HG03521 (cell line): ENCODE measurements around the gene IL36A.

Experiments used
- ATAC-seq: cut with Tn5 transposase; IDR thresholded peaks from one replicate; pipeline ENCODE4 v1.9.1; 2021; ENCODE audit warnings: mild to moderate bottlenecking, moderate library complexity; ENCODE audit not compliant: unreplicated experiment

Gene IL36A

DNA sequence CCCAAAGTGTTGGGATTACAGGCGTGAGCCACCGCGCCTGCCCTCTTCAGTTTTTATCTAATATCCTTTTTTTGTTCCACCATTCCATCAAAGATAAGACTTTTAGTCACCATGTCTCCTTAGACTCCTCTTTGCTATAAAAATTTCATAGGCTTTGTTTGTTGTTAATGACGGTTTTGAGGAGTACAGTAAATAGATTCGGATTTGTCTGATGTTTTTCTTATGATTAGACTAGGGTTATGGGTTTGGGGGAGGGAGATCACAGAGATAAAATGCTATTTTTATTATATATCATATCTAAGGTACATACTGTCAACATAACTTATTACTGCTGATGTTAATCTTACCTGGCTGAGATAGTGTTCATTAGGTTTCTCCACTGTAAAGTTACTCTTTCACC, 41.2 kb downstream of the IL36A start:
- no peak for ATAC-seq

- no peak for ATAC-seq
These were observed 45.9 kb downstream of the IL36A start for GRCh38 chr2:113050921-113051895.

- no peak for ATAC-seq
These were observed 47.2 kb downstream of the IL36A start, which contains the start of gene IL36B for GRCh38 chr2:113052396-113052917. TSS of gene IL36B (minus strand) at chr2:113052867.

DNA sequence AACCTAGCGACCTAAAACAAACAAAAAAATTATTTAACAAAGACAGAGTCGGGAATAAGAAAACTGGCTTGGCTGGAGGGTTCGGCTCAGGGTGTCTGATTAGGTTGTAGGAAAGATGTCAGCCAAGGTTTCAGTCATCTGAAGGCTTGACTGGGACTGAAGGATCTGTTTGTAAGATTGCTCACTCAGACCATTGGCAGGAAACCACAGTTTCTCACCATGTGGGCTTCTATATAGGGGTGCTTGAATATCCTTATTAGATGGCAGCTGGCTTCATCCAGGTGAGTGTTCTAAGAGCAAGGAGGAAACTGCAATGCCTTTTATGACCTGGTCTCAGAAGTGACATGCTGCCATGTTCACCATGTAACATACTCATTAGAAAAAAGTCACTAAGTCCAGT, 48.4 kb downstream of the IL36A start:
- ATAC-seq, result no peak

GRCh38 chr2:113054066-113054465, 48.8 kb downstream of the IL36A start:
- no peak for ATAC-seq

GRCh38 chr2:113056521-113056920, 51.3 kb downstream of the IL36A start:
- no peak for ATAC-seq

DNA sequence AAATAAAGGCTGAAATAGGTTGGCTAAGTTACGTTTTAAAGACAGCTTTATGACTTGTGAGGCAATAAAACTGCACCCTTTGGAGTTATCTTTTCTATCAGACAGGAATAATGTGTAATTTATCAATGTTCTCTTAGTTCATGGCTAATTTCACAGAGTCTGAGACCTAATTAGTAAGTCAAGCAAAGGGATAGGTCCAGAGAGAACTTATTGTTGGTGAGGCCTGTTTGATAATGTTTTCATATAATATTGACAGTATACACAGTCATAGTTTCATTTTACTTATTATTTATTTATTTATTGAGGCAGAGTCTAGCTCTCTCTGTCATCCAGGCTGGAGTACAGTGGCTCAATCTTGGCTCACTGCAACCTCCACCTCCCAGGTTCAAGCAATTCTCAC, 51.9 kb downstream of the IL36A start:
- ATAC-seq, result no peak
